ENCODE measurements around the gene ASAP3.

GRCh38 chr1:23400324-23401114 is 83.5 kb downstream of the ASAP3 start:
- TF ChIP-seq ZBTB43 (CRISPR knock-in tag; IDR thresholded peaks at IDR 0.05) (no peak), CREB1 (CRISPR knock-in tag; IDR thresholded peaks at IDR 0.05) (no peak), SMAD3 (CRISPR knock-in tag; IDR thresholded peaks at IDR 0.05; ENCODE audit: borderline replicate concordance) (no peak)
- TF ChIP-seq, protein P1, sequence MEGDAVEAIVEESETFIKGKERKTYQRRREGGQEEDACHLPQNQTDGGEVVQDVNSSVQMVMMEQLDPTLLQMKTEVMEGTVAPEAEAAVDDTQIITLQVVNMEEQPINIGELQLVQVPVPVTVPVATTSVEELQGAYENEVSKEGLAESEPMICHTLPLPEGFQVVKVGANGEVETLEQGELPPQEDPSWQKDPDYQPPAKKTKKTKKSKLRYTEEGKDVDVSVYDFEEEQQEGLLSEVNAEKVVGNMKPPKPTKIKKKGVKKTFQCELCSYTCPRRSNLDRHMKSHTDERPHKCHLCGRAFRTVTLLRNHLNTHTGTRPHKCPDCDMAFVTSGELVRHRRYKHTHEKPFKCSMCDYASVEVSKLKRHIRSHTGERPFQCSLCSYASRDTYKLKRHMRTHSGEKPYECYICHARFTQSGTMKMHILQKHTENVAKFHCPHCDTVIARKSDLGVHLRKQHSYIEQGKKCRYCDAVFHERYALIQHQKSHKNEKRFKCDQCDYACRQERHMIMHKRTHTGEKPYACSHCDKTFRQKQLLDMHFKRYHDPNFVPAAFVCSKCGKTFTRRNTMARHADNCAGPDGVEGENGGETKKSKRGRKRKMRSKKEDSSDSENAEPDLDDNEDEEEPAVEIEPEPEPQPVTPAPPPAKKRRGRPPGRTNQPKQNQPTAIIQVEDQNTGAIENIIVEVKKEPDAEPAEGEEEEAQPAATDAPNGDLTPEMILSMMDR (IDR thresholded peaks at IDR 0.05): no peak

Measured in WTC11 (cell line).